GM12878 (cell line): Measurements from ENCODE around the gene PDE8B. TPM values are rescaled to one million over a fixed set of nuclear protein-coding genes. Genes with fewer than 3 reads are reported as not detected.

Experiments
- polyA plus RNA-seq, 11 experiments: library from polyadenylated mRNA; depleted of rRNA in 4 of 11; unstranded in 6 of 11; stranded (reverse) in 5 of 11; fragments of >200 nt; fragmentation: Nextera tagmentation in 4 of 11; fragmentation: Illumina TruSeq in 1 of 11; extraction: Ambion mirVana in 4 of 11; extraction: Trizol in 1 of 11; gene quantifications; 1 replicate in 1 of 11; 2 replicates in 10 of 11; pipeline versions ENCODE4 v1.2.1 to v1.2.3, GENCODE V29; 2011 to 2016; ENCODE audit warnings: inconsistent platforms in 2 of 11, missing spikeins in 2 of 11, low read depth in 1 of 11
- total RNA-seq, 4 experiments: library from RNA; depleted of rRNA in 3 of 4; stranded (reverse); fragments of >200 nt in 3 of 4; fragmentation: Illumina TruSeq in 1 of 4; extraction: Trizol in 1 of 4; gene quantifications; 2 replicates each; pipeline versions ENCODE4 v1.2.1 to v1.2.3, GENCODE V29; 2013 to 2021

The PDE8B gene
- total and polyA plus RNA-seq, 10 of the 15 experiments (the other 5 are each of a cell fraction or from before 2014, with no cell fraction given): 0.03 to 0.44 (median 0.20) TPM; not detected in 3

Other genes starting within 250 kb of the PDE8B start
- gene AGGF1, start 180.3 kb upstream of the PDE8B start, total RNA-seq (2014; rRNA removed): 20.1 and 22.2 TPM in 2 replicates
- gene AGGF1, start 180.3 kb upstream of the PDE8B start, total RNA-seq (2014; rRNA removed; fragmentation: Illumina TruSeq; extraction: Trizol): 20.0 and 20.3 TPM in 2 replicates
- gene AGGF1, start 180.3 kb upstream of the PDE8B start, total RNA-seq (2021): 19.6 and 21.1 TPM in 2 replicates
- 24.8 and 40.3 TPM in 2 replicates for gene AGGF1, start 180.3 kb upstream of the PDE8B start, polyA plus RNA-seq (2011; rRNA removed)
- 18.8 and 23.6 TPM in 2 replicates for gene AGGF1, start 180.3 kb upstream of the PDE8B start, polyA plus RNA-seq (2014; fragmentation: Illumina TruSeq; extraction: Trizol)
- 1 to 10 TPM; 7.3 to 9.4 TPM for gene AGGF1, start 180.3 kb upstream of the PDE8B start, polyA plus RNA-seq (2014; fragmentation: Nextera tagmentation; extraction: Ambion mirVana)
- gene AGGF1, start 180.3 kb upstream of the PDE8B start, polyA plus RNA-seq (2014; rRNA removed): 14.4 and 15.8 TPM in 2 replicates
- gene AGGF1, start 180.3 kb upstream of the PDE8B start, polyA plus RNA-seq (2016; fragmentation: Nextera tagmentation; extraction: Ambion mirVana): 10 to 100 TPM; 35.6 to 43.4 TPM
- gene ZBED3, start 123.4 kb upstream of the PDE8B start, total RNA-seq (2014; rRNA removed): 0.93 and 1.5 TPM in 2 replicates
- 1.6 and 1.9 TPM in 2 replicates for gene ZBED3, start 123.4 kb upstream of the PDE8B start, total RNA-seq (2014; rRNA removed; fragmentation: Illumina TruSeq; extraction: Trizol)
- gene ZBED3, start 123.4 kb upstream of the PDE8B start, total RNA-seq (2021): 14.1 and 16.9 TPM in 2 replicates
- gene ZBED3, start 123.4 kb upstream of the PDE8B start, polyA plus RNA-seq (2011; rRNA removed): 3.4 and 5.0 TPM in 2 replicates
- 12.7 and 14.5 TPM in 2 replicates for gene ZBED3, start 123.4 kb upstream of the PDE8B start, polyA plus RNA-seq (2014; fragmentation: Illumina TruSeq; extraction: Trizol)
- gene ZBED3, start 123.4 kb upstream of the PDE8B start, polyA plus RNA-seq (2014; fragmentation: Nextera tagmentation; extraction: Ambion mirVana): 1 to 10 TPM; 1.8 to 2.1 TPM
- 6.7 and 7.9 TPM in 2 replicates for gene ZBED3, start 123.4 kb upstream of the PDE8B start, polyA plus RNA-seq (2014; rRNA removed)
- gene ZBED3, start 123.4 kb upstream of the PDE8B start, polyA plus RNA-seq (2016; fragmentation: Nextera tagmentation; extraction: Ambion mirVana): 1 to 10 TPM; 1.0 to 2.9 TPM